CD4-positive, alpha-beta T cell treated with Interleukin-21 for 1 hour (primary cell): ENCODE data around the gene WDTC1.
"Not testable (repeated sequence)": the region's sequence is repeated elsewhere in the genome, so short reads cannot be mapped to it uniquely, and the experiment has no call there.

Experiments used
- DNase-seq: peaks from one replicate; pipeline ENCODE4 v3.0.0-alpha.2; 2020

Gene WDTC1

GRCh38 chr1:27253596-27253995 lies 19.2 kb downstream of the WDTC1 start:
- DNase-seq = no peak

- DNase-seq = no peak
These were observed 20.7 kb downstream of the WDTC1 start for GRCh38 chr1:27255136-27255535.

GRCh38 chr1:27257155-27257554 lies 22.7 kb downstream of the WDTC1 start:
- no peak for DNase-seq

- DNase-seq = no peak
These were observed 24.2 kb downstream of the WDTC1 start for GRCh38 chr1:27258598-27258997.

DNA sequence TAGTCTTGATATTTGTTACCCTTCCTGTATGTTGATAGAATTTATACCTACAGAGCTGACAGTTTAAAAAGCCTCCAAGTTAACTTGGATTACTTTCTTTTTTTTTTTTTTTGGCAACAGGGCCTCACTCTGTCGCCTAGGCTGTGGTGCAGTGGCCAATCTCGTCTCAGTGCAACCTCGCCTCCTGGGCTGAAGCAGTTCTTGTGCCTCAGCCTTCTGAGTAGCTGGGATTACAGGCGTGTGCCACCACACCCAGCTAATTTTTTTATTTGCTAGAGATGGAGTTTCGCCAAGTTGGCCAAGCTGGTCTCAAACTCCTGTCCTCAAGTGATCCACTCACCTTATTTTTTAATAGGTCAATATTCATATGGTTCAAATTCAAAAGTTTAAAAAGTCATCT lies 32.7 kb downstream of the WDTC1 start:
- no peak for DNase-seq

DNA sequence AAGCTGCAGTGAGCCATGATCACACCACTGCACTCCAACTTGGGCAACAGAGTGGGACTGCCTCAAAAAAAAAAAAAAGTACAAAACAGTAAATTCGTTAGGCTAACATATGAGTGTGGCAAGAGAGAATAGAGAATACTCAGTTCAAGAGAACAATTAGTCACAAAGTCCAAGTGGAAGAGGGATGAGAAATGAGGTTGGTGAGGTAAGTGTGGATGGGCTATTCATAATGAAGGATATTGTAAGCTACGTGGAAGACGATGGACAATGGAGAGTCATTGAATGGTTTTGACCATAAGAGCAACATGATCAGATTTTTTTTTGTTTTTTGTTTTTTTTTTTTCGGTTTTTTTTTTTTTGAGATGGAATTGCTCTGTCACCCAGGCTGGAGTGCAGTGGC lies 34.8 kb downstream of the WDTC1 start:
- DNase-seq = no peak

- DNase-seq = no peak
These were observed 39.8 kb downstream of the WDTC1 start for GRCh38 chr1:27274204-27274603.

- no peak for DNase-seq
These were observed 41.3 kb downstream of the WDTC1 start for GRCh38 chr1:27275696-27276095.

DNA sequence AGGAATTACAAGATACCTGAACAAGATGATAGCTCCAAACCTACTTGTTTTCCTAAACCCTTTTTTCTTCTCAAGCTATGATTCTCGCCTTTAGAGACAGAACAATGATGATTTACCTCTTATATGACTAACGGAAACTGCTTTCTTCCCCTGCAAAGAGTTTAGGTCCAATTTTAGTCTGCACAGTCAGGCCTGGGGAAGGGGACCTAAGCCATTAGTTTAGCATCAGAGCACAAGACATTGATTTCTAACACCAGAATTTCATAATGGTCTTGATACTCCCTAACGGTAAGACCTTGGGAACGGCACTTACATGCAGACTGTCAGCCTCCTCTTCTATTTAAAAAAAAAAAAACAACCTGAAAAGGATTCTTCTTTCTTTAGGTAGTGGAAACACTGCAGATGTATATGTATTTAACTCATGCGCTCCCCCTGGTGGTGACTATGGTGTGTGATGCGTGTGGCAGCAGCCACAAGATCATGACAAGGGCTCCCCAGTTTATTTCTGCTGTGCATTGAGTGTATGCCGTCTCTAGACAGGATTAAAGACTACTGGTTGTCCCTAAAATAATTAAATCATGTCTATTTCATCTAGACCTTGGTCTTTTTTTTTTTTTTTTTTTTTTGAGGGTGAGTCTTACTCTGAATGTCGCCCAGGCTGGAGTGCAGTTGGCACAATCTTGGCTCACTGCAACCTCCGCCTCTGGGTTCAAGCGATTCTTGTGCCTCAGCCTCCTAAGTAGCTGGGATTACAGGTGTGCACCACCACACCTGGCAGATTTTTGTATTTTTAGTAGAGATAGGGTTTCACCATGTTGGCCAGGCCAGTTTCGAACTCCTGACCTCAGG lies 50.2 kb downstream of the WDTC1 start:
- DNase-seq = peak; percentile 86

GRCh38 chr1:27285274-27285660 lies 50.8 kb downstream of the WDTC1 start:
- no peak for DNase-seq

- DNase-seq = not testable (repeated sequence)
These were observed 51.4 kb downstream of the WDTC1 start for GRCh38 chr1:27285821-27286220.

DNA sequence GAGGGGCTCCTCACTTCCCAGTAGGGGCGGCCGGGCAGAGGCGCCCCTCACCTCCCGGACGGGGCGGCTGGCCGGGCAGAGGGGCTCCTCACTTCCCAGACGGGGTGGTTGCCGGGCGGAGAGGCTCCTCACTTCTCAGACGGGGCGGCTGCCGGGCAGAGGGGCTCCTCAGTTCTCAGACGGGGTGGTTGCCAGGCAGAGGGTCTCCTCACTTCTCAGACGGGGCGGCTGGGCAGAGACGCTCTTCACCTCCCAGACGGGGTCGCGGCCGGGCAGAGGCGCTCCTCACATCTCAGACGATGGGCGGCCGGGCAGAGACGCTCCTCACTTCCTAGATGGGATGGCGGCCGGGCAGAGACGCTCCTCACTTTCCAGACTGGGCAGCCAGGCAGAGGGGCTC lies 54.7 kb downstream of the WDTC1 start:
- DNase-seq = not testable (repeated sequence)

GRCh38 chr1:27290581-27290980 lies 56.1 kb downstream of the WDTC1 start:
- no peak for DNase-seq

GRCh38 chr1:27292106-27292505 lies 57.7 kb downstream of the WDTC1 start:
- no peak for DNase-seq

DNA sequence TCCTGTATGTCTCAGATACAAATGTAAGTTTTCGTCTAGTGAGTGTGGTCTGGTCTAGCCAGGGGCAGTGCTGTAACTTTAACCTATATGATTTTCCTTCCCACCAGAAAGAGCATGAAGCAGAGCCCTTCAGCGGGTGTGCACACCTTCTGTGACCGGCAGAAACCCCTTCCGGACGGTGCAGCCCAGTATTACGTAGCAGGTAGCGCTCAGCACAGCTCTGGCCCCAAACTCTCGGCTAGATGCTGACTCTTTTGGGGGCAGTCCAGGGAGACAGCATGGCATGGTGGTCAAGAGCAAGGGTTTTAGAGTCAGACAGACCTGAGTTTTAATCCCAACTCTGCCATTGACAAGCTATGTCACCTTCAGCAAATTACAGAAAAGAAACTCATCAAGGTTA lies 59.5 kb downstream of the WDTC1 start:
- DNase-seq = no peak

DNA sequence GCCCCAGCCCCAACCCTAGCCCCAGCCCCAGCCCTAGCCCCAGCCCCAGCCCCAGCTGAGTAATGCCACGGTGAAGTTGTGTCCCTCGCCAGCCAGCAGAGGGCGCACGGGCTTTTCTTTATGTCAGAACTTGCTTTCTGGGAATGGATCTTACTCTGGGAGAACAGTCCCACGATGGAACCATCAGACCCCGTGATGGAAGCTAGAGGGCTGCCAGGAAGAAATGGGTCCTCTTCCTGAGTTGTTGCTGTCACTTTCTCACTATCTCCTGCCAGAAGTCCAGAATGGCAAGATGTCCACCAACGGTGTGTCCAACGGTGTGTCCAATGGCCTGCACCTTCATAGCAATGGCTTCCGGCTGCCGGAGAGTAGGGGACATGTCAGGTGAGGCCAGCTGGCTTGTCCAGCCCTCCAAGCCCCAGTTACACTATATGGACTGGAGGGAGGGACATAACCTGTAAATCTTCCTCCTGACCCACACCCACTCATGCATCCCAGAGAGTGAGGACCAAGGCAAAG lies 62.4 kb downstream of the WDTC1 start:
- peak; percentile 58 for DNase-seq

DNA sequence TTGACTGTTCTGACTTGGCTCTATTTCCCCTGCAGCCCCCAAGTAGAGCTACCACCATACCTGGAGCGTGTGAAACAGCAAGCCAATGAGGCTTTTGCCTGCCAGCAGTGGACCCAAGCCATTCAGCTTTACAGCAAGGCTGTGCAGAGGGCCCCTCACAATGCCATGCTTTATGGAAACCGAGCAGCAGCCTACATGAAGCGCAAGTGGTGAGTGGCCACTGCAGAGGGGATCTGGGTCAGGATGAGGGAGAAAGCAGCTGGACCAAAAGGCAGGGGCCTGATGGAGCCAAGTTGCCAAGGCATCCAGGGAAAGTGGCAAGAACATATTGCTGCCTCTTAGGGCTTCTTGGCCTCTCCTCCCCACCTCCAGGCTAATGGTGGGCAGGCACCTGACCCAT lies 63.5 kb downstream of the WDTC1 start:
- DNase-seq = no peak

- no peak for DNase-seq
These were observed 64.4 kb downstream of the WDTC1 start for GRCh38 chr1:27298632-27299384.

DNA sequence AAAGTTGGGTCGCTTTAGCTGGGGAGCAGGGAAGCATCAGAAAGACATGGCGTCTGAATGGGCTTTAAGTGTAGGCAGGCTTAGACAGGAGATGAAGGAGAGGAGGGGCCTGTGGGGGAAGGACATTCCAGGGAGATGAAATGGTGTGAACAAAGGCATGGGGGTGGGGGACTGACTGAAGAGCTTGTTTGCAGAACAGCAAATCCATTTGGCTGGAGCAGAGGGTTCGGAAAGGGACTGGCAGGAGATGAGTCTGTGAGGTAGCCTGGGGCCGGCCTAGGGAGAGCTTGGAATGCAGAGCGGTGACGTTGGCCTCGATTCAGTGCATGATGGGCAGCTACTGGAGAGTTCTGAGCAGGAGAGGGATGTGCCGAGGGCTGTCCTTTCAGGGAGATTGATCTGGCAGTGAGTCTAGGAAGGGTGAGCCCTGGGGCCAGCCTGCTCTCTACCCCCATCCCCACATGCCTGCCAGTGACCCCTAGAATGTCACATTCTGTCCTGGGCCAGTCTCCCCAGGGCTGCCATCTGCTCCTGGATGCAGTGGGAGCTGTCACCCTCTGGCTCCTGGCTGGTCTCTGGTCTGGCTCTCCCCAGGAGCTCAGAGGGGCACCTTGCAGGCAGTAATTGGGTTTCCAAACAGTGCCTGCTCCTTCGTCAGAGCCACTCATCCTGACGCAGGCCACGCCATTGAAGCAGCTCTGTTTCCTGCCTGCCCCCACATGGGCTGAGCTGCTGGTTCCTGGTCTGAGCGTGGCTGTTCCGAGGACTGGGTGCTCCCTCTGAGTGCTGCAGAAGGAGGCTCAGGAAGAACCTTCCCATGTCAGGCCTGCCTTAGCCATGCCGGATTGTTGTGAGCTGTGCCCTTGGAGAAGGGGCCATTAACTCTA lies 65.2 kb downstream of the WDTC1 start:
- no peak for DNase-seq

DNA sequence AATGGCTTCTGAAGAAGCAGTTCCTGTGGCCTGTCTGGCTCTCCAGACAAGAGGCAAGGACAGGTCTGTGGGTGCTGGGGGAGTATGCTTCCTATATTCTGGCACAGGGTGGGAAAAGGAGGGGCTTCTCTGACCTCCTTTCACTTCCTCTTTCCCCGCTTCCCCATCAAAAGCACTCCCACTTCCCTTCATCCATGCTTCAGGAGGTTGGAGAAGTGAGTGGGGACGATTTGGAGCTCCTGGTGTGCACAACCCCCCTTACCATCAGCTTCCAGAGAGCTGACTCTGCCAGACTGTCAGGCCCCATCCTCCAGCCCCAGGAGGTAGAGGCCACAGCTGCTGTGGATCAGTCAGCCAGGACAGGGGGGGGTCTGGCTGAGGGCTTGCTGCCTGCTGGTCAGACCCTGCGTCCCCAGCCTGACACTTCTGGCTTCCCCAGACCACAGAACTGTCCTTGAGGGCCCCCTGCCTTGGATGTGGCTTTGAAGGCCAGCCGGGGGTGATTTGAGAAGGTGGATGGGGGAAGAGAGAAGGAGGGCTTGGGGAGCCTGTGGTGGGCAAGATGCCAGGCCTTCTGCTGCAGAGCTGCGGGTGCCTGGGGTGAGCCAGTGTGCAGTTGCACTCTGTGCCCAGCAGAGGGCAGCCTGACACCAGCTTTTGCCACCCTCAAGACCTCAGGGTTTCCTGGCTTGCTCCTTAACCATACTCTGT lies 66.1 kb downstream of the WDTC1 start:
- peak; percentile 81 for DNase-seq

DNA sequence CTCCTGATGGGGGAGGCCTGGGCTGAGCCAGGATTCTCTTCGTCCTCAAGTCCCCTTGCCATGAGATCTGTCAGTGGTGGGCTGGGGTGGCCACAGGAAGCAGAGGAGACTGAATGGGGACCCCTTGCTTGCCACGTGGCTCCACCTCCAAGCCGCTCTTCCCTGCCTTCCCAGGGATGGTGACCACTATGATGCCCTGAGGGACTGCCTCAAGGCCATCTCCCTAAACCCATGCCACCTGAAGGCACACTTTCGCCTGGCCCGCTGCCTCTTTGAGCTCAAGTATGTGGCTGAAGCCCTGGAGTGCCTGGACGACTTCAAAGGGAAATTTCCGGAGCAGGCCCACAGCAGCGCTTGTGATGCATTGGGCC lies 66.6 kb downstream of the WDTC1 start:
- DNase-seq = no peak

- no peak for DNase-seq
These were observed 67.3 kb downstream of the WDTC1 start for GRCh38 chr1:27301582-27302199.
